ENCODE results near the gene SCUBE1. TPM values are rescaled to one million over a fixed set of nuclear protein-coding genes. Genes with fewer than 3 reads are reported as not detected.

Gene SCUBE1
- total and polyA plus RNA-seq, 2 of the 8 experiments (the other 6 are each of a cell fraction or from before 2014, with no cell fraction given), result 2.3 to 4.9 TPM

GRCh38 chr22:43333978-43334377 lies 9.2 kb downstream of the SCUBE1 start (continued):
- TF ChIP-seq, protein P1, sequence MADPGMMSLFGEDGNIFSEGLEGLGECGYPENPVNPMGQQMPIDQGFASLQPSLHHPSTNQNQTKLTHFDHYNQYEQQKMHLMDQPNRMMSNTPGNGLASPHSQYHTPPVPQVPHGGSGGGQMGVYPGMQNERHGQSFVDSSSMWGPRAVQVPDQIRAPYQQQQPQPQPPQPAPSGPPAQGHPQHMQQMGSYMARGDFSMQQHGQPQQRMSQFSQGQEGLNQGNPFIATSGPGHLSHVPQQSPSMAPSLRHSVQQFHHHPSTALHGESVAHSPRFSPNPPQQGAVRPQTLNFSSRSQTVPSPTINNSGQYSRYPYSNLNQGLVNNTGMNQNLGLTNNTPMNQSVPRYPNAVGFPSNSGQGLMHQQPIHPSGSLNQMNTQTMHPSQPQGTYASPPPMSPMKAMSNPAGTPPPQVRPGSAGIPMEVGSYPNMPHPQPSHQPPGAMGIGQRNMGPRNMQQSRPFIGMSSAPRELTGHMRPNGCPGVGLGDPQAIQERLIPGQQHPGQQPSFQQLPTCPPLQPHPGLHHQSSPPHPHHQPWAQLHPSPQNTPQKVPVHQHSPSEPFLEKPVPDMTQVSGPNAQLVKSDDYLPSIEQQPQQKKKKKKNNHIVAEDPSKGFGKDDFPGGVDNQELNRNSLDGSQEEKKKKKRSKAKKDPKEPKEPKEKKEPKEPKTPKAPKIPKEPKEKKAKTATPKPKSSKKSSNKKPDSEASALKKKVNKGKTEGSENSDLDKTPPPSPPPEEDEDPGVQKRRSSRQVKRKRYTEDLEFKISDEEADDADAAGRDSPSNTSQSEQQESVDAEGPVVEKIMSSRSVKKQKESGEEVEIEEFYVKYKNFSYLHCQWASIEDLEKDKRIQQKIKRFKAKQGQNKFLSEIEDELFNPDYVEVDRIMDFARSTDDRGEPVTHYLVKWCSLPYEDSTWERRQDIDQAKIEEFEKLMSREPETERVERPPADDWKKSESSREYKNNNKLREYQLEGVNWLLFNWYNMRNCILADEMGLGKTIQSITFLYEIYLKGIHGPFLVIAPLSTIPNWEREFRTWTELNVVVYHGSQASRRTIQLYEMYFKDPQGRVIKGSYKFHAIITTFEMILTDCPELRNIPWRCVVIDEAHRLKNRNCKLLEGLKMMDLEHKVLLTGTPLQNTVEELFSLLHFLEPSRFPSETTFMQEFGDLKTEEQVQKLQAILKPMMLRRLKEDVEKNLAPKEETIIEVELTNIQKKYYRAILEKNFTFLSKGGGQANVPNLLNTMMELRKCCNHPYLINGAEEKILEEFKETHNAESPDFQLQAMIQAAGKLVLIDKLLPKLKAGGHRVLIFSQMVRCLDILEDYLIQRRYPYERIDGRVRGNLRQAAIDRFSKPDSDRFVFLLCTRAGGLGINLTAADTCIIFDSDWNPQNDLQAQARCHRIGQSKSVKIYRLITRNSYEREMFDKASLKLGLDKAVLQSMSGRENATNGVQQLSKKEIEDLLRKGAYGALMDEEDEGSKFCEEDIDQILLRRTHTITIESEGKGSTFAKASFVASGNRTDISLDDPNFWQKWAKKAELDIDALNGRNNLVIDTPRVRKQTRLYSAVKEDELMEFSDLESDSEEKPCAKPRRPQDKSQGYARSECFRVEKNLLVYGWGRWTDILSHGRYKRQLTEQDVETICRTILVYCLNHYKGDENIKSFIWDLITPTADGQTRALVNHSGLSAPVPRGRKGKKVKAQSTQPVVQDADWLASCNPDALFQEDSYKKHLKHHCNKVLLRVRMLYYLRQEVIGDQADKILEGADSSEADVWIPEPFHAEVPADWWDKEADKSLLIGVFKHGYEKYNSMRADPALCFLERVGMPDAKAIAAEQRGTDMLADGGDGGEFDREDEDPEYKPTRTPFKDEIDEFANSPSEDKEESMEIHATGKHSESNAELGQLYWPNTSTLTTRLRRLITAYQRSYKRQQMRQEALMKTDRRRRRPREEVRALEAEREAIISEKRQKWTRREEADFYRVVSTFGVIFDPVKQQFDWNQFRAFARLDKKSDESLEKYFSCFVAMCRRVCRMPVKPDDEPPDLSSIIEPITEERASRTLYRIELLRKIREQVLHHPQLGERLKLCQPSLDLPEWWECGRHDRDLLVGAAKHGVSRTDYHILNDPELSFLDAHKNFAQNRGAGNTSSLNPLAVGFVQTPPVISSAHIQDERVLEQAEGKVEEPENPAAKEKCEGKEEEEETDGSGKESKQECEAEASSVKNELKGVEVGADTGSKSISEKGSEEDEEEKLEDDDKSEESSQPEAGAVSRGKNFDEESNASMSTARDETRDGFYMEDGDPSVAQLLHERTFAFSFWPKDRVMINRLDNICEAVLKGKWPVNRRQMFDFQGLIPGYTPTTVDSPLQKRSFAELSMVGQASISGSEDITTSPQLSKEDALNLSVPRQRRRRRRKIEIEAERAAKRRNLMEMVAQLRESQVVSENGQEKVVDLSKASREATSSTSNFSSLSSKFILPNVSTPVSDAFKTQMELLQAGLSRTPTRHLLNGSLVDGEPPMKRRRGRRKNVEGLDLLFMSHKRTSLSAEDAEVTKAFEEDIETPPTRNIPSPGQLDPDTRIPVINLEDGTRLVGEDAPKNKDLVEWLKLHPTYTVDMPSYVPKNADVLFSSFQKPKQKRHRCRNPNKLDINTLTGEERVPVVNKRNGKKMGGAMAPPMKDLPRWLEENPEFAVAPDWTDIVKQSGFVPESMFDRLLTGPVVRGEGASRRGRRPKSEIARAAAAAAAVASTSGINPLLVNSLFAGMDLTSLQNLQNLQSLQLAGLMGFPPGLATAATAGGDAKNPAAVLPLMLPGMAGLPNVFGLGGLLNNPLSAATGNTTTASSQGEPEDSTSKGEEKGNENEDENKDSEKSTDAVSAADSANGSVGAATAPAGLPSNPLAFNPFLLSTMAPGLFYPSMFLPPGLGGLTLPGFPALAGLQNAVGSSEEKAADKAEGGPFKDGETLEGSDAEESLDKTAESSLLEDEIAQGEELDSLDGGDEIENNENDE (IDR thresholded peaks at IDR 0.05; ENCODE audit: insufficient replicate concordance, low read length), result no peak
- no peak for TF ChIP-seq SRF (IDR thresholded peaks at IDR 0.05; ENCODE audit: low read depth, low read length)
- no peak for TF ChIP-seq CHD2 (IDR thresholded peaks at IDR 0.05; ENCODE audit: low read length)
- TF ChIP-seq RAD21 (IDR thresholded peaks at IDR 0.05 in 1 of 2, conservative IDR thresholded peaks at IDR 0.05 in 1 of 2; ENCODE audit: low read depth in 2 of 2, low read length in 2 of 2), result no peak
- TF ChIP-seq EGR1 (IDR thresholded peaks at IDR 0.05; ENCODE audit: borderline replicate concordance, low read depth, low read length), result no peak
